ENCODE results near the gene HSF4. TPM values are rescaled to one million over a fixed set of nuclear protein-coding genes. Genes with fewer than 3 reads are reported as not detected.
A peak's percentile ranks its signal among the peaks of the same experiment; 100 is the strongest.

HSF4 gene
- total RNA-seq, 1 donor from 2014 or later = 54.3 TPM

DNA sequence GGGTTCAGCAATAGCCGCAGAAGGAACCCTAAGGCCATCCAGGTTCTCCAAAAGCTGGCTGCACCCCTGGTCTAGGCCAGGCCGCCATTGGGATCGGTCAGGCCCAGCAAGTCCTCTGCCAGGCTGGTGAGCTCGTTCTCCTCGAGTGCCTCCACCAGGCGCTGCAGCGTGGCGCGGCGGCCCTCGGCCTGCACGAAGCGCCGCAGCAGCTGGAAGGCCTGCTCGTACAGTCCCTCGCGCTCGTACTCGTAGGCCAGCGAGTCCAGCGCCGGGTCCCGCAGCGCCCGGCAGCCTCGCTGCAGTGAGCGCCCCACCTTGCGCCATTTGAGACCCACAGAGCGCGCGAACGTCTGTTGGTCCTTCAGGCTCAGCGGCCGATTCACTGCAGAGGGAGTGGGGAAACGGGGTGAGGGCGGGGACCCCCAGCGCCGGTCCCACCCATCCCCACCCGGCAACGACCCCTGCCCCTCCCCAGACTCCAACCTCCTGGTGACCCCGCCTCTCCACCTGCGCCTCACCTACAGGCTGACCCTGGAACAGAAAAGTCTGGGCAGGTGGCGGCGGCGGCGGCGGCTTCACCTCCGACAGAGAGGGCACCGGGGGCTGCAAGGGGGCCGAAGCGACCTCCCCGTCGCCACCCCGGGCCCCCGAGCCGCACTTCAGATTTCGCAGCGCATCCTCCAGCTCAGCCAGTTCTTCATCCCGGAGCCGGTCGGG, 9.8 kb upstream of the HSF4 start:
- Histone ChIP-seq H3K27ac (no peak overlapping the region), H3K4me3 (no peak overlapping the region), H3K27me3 (no peaks in the 10 kb centered on the region), H3K36me3 (no peaks in the 10 kb centered on the region), H3K9me3 (no peaks in the 10 kb centered on the region), H3K4me1 (peaks cover 43% of the 10 kb centered on the region)
- intact Hi-C loops (cut with DNase I) = loop anchor here (2.0 to 5.0 kb wide), 2 partner anchors 33 to 178 kb away; no protein-coding TSS in a partner anchor
- TF ChIP-seq, protein P1, sequence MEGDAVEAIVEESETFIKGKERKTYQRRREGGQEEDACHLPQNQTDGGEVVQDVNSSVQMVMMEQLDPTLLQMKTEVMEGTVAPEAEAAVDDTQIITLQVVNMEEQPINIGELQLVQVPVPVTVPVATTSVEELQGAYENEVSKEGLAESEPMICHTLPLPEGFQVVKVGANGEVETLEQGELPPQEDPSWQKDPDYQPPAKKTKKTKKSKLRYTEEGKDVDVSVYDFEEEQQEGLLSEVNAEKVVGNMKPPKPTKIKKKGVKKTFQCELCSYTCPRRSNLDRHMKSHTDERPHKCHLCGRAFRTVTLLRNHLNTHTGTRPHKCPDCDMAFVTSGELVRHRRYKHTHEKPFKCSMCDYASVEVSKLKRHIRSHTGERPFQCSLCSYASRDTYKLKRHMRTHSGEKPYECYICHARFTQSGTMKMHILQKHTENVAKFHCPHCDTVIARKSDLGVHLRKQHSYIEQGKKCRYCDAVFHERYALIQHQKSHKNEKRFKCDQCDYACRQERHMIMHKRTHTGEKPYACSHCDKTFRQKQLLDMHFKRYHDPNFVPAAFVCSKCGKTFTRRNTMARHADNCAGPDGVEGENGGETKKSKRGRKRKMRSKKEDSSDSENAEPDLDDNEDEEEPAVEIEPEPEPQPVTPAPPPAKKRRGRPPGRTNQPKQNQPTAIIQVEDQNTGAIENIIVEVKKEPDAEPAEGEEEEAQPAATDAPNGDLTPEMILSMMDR (IDR thresholded peaks at IDR 0.05) = no peak
- TF ChIP-seq POLR2AphosphoS5 (IDR thresholded peaks at IDR 0.05; ENCODE audit: insufficient read depth in 1 of 2, low read depth in 1 of 2) (no peak), POLR2A (IDR thresholded peaks at IDR 0.05) (no peak)
- no peak for DNase-seq (ENCODE audit: extremely low spot score in 2 of 2)

DNA sequence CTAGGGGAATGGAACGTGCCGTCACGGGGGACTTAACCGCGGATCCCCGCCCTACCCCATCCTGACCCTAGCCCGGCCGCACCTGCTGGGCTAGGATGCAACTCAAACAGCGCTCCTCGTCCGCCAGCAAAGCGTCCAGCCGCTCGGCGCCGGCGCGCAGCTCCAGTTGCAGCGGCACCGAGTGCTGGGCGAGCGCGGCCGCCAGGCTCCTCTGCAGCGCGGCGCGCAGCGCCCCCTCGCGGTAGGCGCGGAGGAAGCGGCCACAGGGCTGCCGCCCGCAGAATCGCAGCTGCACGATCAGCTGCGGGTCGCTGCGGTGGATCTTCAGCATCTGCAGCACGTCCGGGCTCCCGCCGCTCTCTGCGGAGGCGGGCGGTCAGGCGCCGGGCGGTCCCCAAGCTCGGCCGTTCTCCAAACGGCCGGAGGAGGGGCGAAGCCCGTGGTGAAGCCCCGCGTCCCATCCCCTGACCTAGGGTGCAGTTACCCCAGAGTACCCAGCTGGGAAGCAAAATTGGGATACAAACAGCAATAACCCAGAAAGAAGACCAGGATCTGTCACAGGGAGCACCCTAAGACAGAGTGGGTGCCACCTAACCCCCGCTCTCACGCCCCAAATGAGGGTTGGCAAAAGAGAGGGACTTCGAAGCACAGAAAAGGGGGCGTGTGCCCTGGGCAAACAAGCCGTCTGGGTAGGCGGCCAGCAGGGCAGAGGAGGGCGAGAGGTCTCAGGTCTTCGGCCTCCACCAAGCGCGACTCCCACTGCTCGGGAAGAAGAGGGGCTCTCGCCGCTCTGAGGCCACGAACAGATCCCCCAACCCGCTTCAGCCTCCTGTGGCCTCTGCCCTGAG, 9.0 kb upstream of the HSF4 start:
- no peaks in the 10 kb centered on the region for H3K27me3 ChIP-seq
- TF ChIP-seq POLR2AphosphoS5 (IDR thresholded peaks at IDR 0.05; ENCODE audit: insufficient read depth in 1 of 2, low read depth in 1 of 2) (no peak), POLR2A (IDR thresholded peaks at IDR 0.05) (no peak)
- TF ChIP-seq, protein P1 (IDR thresholded peaks at IDR 0.05) = peak; percentile 96 to 98 (median 97)
- no peaks in the 10 kb centered on the region for H3K9me3 ChIP-seq
- H3K4me3 ChIP-seq = no peak overlapping the region
- DNase-seq (ENCODE audit: extremely low spot score in 2 of 2) = no peak
- intact Hi-C loops (cut with DNase I) = loop anchor here (2.0 kb wide), 1 partner anchor 179 kb away; no protein-coding TSS in a partner anchor
- H3K36me3 ChIP-seq = no peaks in the 10 kb centered on the region
- H3K4me1 ChIP-seq = peaks cover 43% of the 10 kb centered on the region
- H3K27ac ChIP-seq = no peak overlapping the region

DNA sequence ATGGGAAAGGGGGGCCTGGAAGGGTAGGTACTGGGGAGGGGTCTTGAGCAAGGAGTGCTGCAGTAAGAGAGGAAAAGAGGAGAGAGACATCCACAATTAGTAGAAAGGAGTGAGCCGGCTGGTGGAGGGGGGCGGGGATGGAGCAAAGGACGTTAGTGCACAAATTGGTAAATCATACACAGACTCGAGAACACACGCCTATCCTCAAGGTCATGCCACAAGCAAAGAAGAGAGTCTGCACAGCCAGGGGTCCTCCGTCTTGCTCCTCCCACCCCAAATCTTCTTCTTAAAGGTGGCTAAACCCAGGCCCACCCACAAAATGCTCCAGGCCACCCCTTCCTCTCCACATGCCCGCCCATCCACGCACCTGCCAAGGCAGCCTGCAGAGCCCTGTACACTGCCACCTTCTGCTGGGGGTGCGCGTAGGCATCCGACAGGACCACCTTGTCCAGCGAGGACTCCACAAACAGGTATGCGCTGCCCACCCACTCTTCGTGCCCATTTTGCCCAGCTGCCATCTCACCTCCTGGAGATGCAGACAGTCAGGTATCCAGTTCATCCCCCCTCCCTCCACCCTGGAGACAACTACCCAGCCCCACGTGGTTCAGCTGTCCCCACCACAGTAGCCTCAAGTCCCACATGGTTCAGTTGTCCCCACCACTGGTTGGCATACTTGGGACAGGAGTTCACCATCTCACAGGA, 8.3 kb upstream of the HSF4 start:
- peaks cover 44% of the 10 kb centered on the region for H3K4me1 ChIP-seq
- TF ChIP-seq POLR2AphosphoS5 (IDR thresholded peaks at IDR 0.05; ENCODE audit: insufficient read depth in 1 of 2, low read depth in 1 of 2) (no peak), POLR2A (IDR thresholded peaks at IDR 0.05) (no peak)
- no peaks in the 10 kb centered on the region for H3K27me3 ChIP-seq
- H3K27ac ChIP-seq = no peak overlapping the region
- no peak for DNase-seq (ENCODE audit: extremely low spot score in 2 of 2)
- no peaks in the 10 kb centered on the region for H3K9me3 ChIP-seq
- intact Hi-C loops (cut with DNase I) = no loop called here
- H3K36me3 ChIP-seq = no peaks in the 10 kb centered on the region
- no peak overlapping the region for H3K4me3 ChIP-seq

DNA sequence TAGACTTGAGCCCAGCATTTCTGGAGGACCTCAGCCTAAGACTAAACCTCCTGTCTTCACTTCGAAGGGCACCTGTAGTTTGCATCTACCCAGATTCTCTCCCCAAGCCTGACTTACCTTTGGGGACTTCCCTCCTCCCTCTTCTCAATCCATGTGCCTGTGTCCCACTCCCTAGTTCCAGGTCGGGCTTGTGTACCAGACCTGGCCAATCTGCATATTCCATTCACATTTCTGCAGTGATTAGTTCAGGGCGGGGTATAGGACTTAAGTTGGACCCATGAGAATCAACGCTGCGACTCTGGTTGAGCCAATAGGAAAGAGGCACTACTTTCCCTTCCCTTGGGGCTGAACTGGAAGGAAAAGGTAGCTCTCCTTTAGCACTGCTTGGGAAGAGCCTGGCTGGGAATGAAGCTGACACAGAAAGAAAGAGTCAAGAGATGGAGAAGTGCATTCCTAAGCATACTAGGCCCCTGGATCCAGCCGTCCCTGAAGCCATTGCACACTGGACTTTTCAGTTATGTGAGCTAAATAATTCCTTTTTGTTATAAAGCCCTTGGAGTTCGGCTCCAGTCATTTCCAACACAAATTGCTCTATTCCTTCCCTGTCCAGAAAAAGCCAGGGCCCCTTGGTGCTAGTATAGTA, 7.3 kb upstream of the HSF4 start:
- Histone ChIP-seq H3K9me3 (no peaks in the 10 kb centered on the region), H3K27ac (no peak overlapping the region), H3K4me1 (peaks cover 49% of the 10 kb centered on the region), H3K36me3 (no peaks in the 10 kb centered on the region), H3K4me3 (no peak overlapping the region), H3K27me3 (no peaks in the 10 kb centered on the region)
- TF ChIP-seq POLR2A (IDR thresholded peaks at IDR 0.05) (no peak), POLR2AphosphoS5 (IDR thresholded peaks at IDR 0.05; ENCODE audit: insufficient read depth in 1 of 2, low read depth in 1 of 2) (no peak)
- TF ChIP-seq, protein P1 (IDR thresholded peaks at IDR 0.05) = no peak
- DNase-seq (ENCODE audit: extremely low spot score in 2 of 2) = no peak
- intact Hi-C loops (cut with DNase I) = no loop called here
